A673 (cell line): ENCODE data around the gene KMT5B. TPM values are rescaled to one million over a fixed set of nuclear protein-coding genes. Genes with fewer than 3 reads are reported as not detected.
A peak's percentile ranks its signal among the peaks of the same experiment; 100 is the strongest.

Experiments used
- BruUV-seq: library from RNA; stranded (reverse); fragments of 400-500 nt; replicated peaks from 2 replicates; lab custom pipeline; 2021; lab: Mats Ljungman, UMichigan
- CTCF ChIA-PET: fragments of 300-600 bp; sonication (Branson Sonifier 250); formaldehyde crosslinking; loops from one replicate; lab custom pipeline; 2022; ENCODE audit warnings: antibody characterized with exemption; lab: Charles Lee
- POLR2A ChIA-PET: fragments of 300-600 bp; sonication (Branson Sonifier 250); formaldehyde crosslinking; loops from one replicate; lab custom pipeline; 2022; ENCODE audit warnings: antibody characterized with exemption; ENCODE audit not compliant: low non-redundant PET; lab: Charles Lee
- DNase-seq: peaks from one replicate; pipeline ENCODE4 v3.0.0-alpha.2; 2015; ENCODE audit warnings: low spot score
- H3K27ac ChIP-seq: fragments of 200-600 bp; sonication (generic); 2 replicates; pipeline ENCODE4 v1.5.1; 2016; ENCODE audit warnings: mixed run types, low read depth, mild to moderate bottlenecking, mixed read lengths, antibody characterized with exemption, low read length; ENCODE audit not compliant: poor library complexity, severe bottlenecking
- H3K27me3 ChIP-seq: fragments of 200-600 bp; sonication (generic); replicated peaks from 2 replicates; pipeline ENCODE4 v1.6.1; 2017; ENCODE audit warnings: mixed run types, low read depth, mild to moderate bottlenecking, mixed read lengths, antibody characterized with exemption, low read length; ENCODE audit not compliant: insufficient read depth, poor library complexity
- H3K36me3 ChIP-seq: fragments of 200-600 bp; sonication (generic); 2 replicates; pipeline ENCODE4 v1.6.1; 2016; ENCODE audit warnings: mixed run types, mild to moderate bottlenecking, mixed read lengths, antibody characterized with exemption, low read length; ENCODE audit not compliant: insufficient read depth, poor library complexity, severe bottlenecking
- H3K4me1 ChIP-seq: fragments of 200-600 bp; sonication (generic); 2 replicates; pipeline ENCODE4 v1.6.1; 2017; ENCODE audit warnings: mixed run types, mild to moderate bottlenecking, mixed read lengths, antibody characterized with exemption, low read length; ENCODE audit not compliant: insufficient read depth, poor library complexity, severe bottlenecking
- H3K4me3 ChIP-seq: fragments of 200-600 bp; sonication (generic); 2 replicates; pipeline ENCODE4 v1.5.1; 2016; ENCODE audit warnings: low read depth, mixed run types, mild to moderate bottlenecking, mixed read lengths, low read length; ENCODE audit not compliant: poor library complexity, severe bottlenecking
- H3K9me3 ChIP-seq: fragments of 200-600 bp; sonication (generic); 2 replicates; pipeline ENCODE4 v1.6.1; 2016; ENCODE audit warnings: mixed run types, low read depth, mild to moderate bottlenecking, mixed read lengths, antibody characterized with exemption, low read length; ENCODE audit not compliant: poor library complexity, severe bottlenecking
- CTCF ChIP-seq: fragments of 300-800, 200-600 bp; sonication (generic); conservative IDR thresholded peaks from 2 replicates; pipeline ENCODE4 v1.5.1; 2017; ENCODE audit warnings: low read depth, mild to moderate bottlenecking, antibody characterized with exemption, low read length, moderate library complexity, mixed read lengths
- EZH2 ChIP-seq: fragments of 200-600 bp; sonication (generic); IDR thresholded peaks from 2 replicates; pipeline ENCODE4 v1.6.1; 2017; ENCODE audit warnings: borderline replicate concordance, low read depth, mild to moderate bottlenecking, mixed read lengths, antibody characterized with exemption, low read length; ENCODE audit not compliant: poor library complexity, severe bottlenecking
- intact Hi-C: fragments of 100-400 bp; cut with micrococcal nuclease; formaldehyde crosslinking; loops from one replicate; pipeline ENCODE4 v1.10.0; 2022; ENCODE audit not compliant: unreplicated experiment
- total RNA-seq: library from RNA; stranded (reverse); gene quantifications from 2 replicates; pipeline ENCODE4 v1.2.3, GENCODE V29; 2021

Gene KMT5B
- total RNA-seq, 1 experiment from 2014 or later: 35.4 TPM

GRCh38 chr11:68117853-68118470, 95.1 kb downstream of the KMT5B start:
- no peaks in the 10 kb centered on the region for H3K36me3 ChIP-seq
- H3K9me3 ChIP-seq: no peaks in the 10 kb centered on the region
- intact Hi-C loops: no loop called here
- H3K27me3 ChIP-seq: no peaks in the 10 kb centered on the region
- H3K4me3 ChIP-seq: no peak overlapping the region
- peak overlapping the region; percentile 54 for H3K27ac ChIP-seq
- POLR2A ChIA-PET: no interaction called here
- CTCF ChIA-PET: no interaction called here
- DNase-seq: no peak
- no TSS peak for BruUV-seq
- TF ChIP-seq EZH2 (no peak), CTCF (no peak)
- peaks cover 17% of the 10 kb centered on the region for H3K4me1 ChIP-seq

- Histone ChIP-seq H3K4me3 (no peak overlapping the region), H3K36me3 (no peaks in the 10 kb centered on the region), H3K27me3 (no peaks in the 10 kb centered on the region), H3K4me1 (peaks cover 13% of the 10 kb centered on the region), H3K9me3 (no peaks in the 10 kb centered on the region), H3K27ac (no peak overlapping the region)
- CTCF ChIA-PET: no interaction called here
- POLR2A ChIA-PET: no interaction called here
- TF ChIP-seq CTCF (no peak), EZH2 (no peak)
- no TSS peak for BruUV-seq
- no peak for DNase-seq
- intact Hi-C loops: no loop called here
Observed at GRCh38 chr11:68116974-68117373, 96.1 kb downstream of the KMT5B start.

GRCh38 chr11:68116126-68116525, 97.0 kb downstream of the KMT5B start:
- Histone ChIP-seq H3K27ac (no peak overlapping the region), H3K27me3 (no peaks in the 10 kb centered on the region), H3K36me3 (no peaks in the 10 kb centered on the region), H3K4me3 (no peak overlapping the region), H3K4me1 (peaks cover 9% of the 10 kb centered on the region), H3K9me3 (no peaks in the 10 kb centered on the region)
- no peak for DNase-seq
- CTCF ChIA-PET: no interaction called here
- POLR2A ChIA-PET: no interaction called here
- intact Hi-C loops: no loop called here
- no TSS peak for BruUV-seq
- TF ChIP-seq CTCF: no peak
